SK-N-MC (cell line): ENCODE measurements around the gene AKR1B1.

ENCODE experiments used
- EZH2 ChIP-seq: fragments of 200-600 bp; sonication (generic); IDR thresholded peaks from one replicate; pipeline ENCODE4 v1.6.1; 2017; ENCODE audit warnings: antibody characterized with exemption
- POLR2AphosphoS5 ChIP-seq: IDR thresholded peaks from 2 replicates; pipeline ENCODE4 v1.6.1; 2012; ENCODE audit warnings: mild to moderate bottlenecking, low read depth, low read length, borderline replicate concordance

GRCh38 chr7:134415700-134416099 is 43.2 kb downstream of the AKR1B1 start:
- TF ChIP-seq EZH2: no peak
- no peak for TF ChIP-seq POLR2AphosphoS5
